K562 (cell line): ENCODE measurements around the gene FLT1. TPM values are rescaled to one million over a fixed set of nuclear protein-coding genes. Genes with fewer than 3 reads are reported as not detected.

Source experiments
- ATAC-seq: fragments of 200-7000 bp; cut with Tn5 transposase; 3 replicates; pipeline ENCODE4 v1.9.1; 2020; ENCODE audit warnings: moderate library complexity
- BruUV-seq: library from RNA; stranded (reverse); fragments of 400-500 nt; replicated peaks from 2 replicates; lab custom pipeline; 2021; lab: Mats Ljungman, UMichigan
- CTCF ChIA-PET: fragments of 300-600 bp; formaldehyde crosslinking; extraction: SDS; loops from one replicate; lab custom pipeline; 2021; ENCODE audit warnings: low intra/inter-chr PET ratio; lab: Yijun Ruan, JAX
- POLR2A ChIA-PET: fragments of 300-600, 350-650 bp; sonication (Branson Sonifier 250); formaldehyde crosslinking; extraction: SDS; loops from one replicate; lab custom pipeline; 2021; ENCODE audit warnings: antibody characterized with exemption, inconsistent platforms; lab: Yijun Ruan, JAX
- DNase-seq, 4 experiments: peaks; one replicate each; pipeline versions ENCODE4 v3.0.0 to v3.0.0-alpha.2; 2011 to 2018; ENCODE audit warnings: low spot score in 3 of 4, mixed read lengths in 3 of 4; ENCODE audit errors: extremely low read depth in 1 of 4
- FAIRE-seq: peaks from 2 replicates; lab custom pipeline; 2011; peaks lifted over from hg19 to GRCh38; lab: Jason Lieb, UNC
- H2AFZ ChIP-seq: 2 replicates; pipeline ENCODE4 v1.6.0; 2011; ENCODE audit warnings: low read depth, low read length, control low read depth, inconsistent platforms
- H3K27ac ChIP-seq: fragments of 200-600 bp; 3 replicates; pipeline ENCODE4 v1.8.0; 2011; ENCODE audit warnings: low read depth, mild to moderate bottlenecking, control low read depth, inconsistent platforms, low read length, moderate library complexity, mixed read lengths; ENCODE audit errors: extremely low read depth
- H3K27me3 ChIP-seq, 2 experiments: fragments of 300-600 bp in 1 of 2; 2 replicates in 1 of 2; 3 replicates in 1 of 2; pipeline versions ENCODE4 v1.6.0 to v1.8.0; 2011; ENCODE audit warnings: inconsistent platforms in 2 of 2, low read length in 2 of 2, mild to moderate bottlenecking in 1 of 2, mixed read lengths in 1 of 2, moderate library complexity in 1 of 2; ENCODE audit not compliant: control insufficient read depth in 2 of 2, insufficient read depth in 2 of 2
- H3K36me3 ChIP-seq: fragments of 300-600 bp; 3 replicates; pipeline ENCODE4 v1.8.0; 2011; ENCODE audit warnings: mild to moderate bottlenecking, low read length, inconsistent platforms; ENCODE audit not compliant: control insufficient read depth, insufficient read depth
- H3K4me1 ChIP-seq, 2 experiments: fragments of 200-600 bp in 1 of 2; replicated peaks in 1 of 2; 2 replicates in 1 of 2; 3 replicates in 1 of 2; pipeline versions ENCODE4 v1.5.1 to v1.8.0; 2011; ENCODE audit warnings: inconsistent platforms in 2 of 2, low read length in 2 of 2, mild to moderate bottlenecking in 1 of 2, mixed read lengths in 1 of 2, moderate library complexity in 1 of 2; ENCODE audit not compliant: control insufficient read depth in 2 of 2, insufficient read depth in 2 of 2
- H3K4me2 ChIP-seq: 2 replicates; pipeline ENCODE4 v1.6.1; 2011; ENCODE audit warnings: low read length, control low read depth, inconsistent platforms, mixed read lengths; ENCODE audit not compliant: insufficient read depth
- H3K4me3 ChIP-seq: fragments of 200-600 bp; sonication (generic), shearing (Covaris generic); 2 replicates; pipeline ENCODE4 v1.5.1; 2016; ENCODE audit warnings: control low read depth, inconsistent platforms
- H3K79me2 ChIP-seq: fragments of 200-600 bp; 3 replicates; pipeline ENCODE4 v1.8.0; 2011; ENCODE audit warnings: low read length, inconsistent platforms; ENCODE audit not compliant: control insufficient read depth, insufficient read depth
- H3K9ac ChIP-seq, 2 experiments: 2 replicates each; pipeline versions ENCODE4 v1.6.0 to v1.6.1; 2011; ENCODE audit warnings: low read depth in 2 of 2, low read length in 2 of 2, control low read depth in 1 of 2, inconsistent platforms in 1 of 2, mild to moderate bottlenecking in 1 of 2, mixed read lengths in 1 of 2; ENCODE audit not compliant: insufficient read depth in 1 of 2
- H3K9me1 ChIP-seq: one replicate; pipeline ENCODE4 v1.6.0; 2011; ENCODE audit warnings: inconsistent platforms, mild to moderate bottlenecking, low read length, moderate library complexity; ENCODE audit not compliant: control insufficient read depth, insufficient read depth
- H3K9me3 ChIP-seq: replicated peaks from 2 replicates; pipeline ENCODE4 v1.5.1; 2011; ENCODE audit warnings: low read depth, low read length, inconsistent platforms; ENCODE audit not compliant: control insufficient read depth, insufficient read depth
- H4K20me1 ChIP-seq: replicated peaks from 2 replicates; pipeline ENCODE4 v1.6.1; 2011; ENCODE audit warnings: low read length, inconsistent platforms, mixed read lengths; ENCODE audit not compliant: control insufficient read depth, insufficient read depth
- CAMTA2 ChIP-seq: fragments of 250-450 bp; sonication (Bioruptor Pico); conservative IDR thresholded peaks from 2 replicates; pipeline ENCODE4 v1.5.1; 2022
- CCNT2 ChIP-seq: IDR thresholded peaks from 2 replicates; pipeline ENCODE4 v1.6.1; 2011; ENCODE audit warnings: borderline replicate concordance, low read depth, mild to moderate bottlenecking, moderate library complexity, mixed read lengths, low read length; ENCODE audit not compliant: insufficient read length; ENCODE audit errors: extremely low read depth
- COPS2 ChIP-seq: fragments of 450-650 bp; conservative IDR thresholded peaks from 2 replicates; pipeline ENCODE4 v1.6.1; 2016; ENCODE audit warnings: mild to moderate bottlenecking, moderate library complexity
- GABPB2 ChIP-seq: fragments of 250-450 bp; sonication (Bioruptor Pico); conservative IDR thresholded peaks from 2 replicates; pipeline ENCODE4 v1.5.1; 2021; ENCODE audit warnings: mild to moderate bottlenecking
- GMEB1 ChIP-seq: fragments of 250-450 bp; sonication (Bioruptor Pico); IDR thresholded peaks from 2 replicates; pipeline ENCODE4 v1.4.0; 2020; ENCODE audit warnings: mild to moderate bottlenecking
- KAT2B ChIP-seq: IDR thresholded peaks from one replicate; pipeline ENCODE4 v1.6.1; 2012; ENCODE audit warnings: low read depth, mild to moderate bottlenecking, control low read depth, inconsistent platforms, low read length, moderate library complexity
- KDM5B ChIP-seq: fragments of 200-600 bp; sonication (generic); IDR thresholded peaks from 2 replicates; pipeline ENCODE4 v1.6.1; 2012; ENCODE audit warnings: low read depth, mild to moderate bottlenecking, moderate library complexity, low read length, control low read depth, inconsistent platforms; ENCODE audit not compliant: insufficient replicate concordance
- KLF13 ChIP-seq: fragments of 450-650 bp; IDR thresholded peaks from 2 replicates; pipeline ENCODE4 v1.6.1; 2016; ENCODE audit warnings: missing genetic modification characterization, low read depth, mild to moderate bottlenecking, missing compliant biosample characterization, moderate library complexity, borderline replicate concordance
- LCOR ChIP-seq: sonication (generic); formaldehyde crosslinking; IDR thresholded peaks from 2 replicates; pipeline ENCODE4 v1.8.0; 2022; ENCODE audit warnings: mild to moderate bottlenecking, missing genetic modification reagents
- TBL1XR1 ChIP-seq, 2 experiments: IDR thresholded peaks; 2 replicates each; pipeline ENCODE4 v1.6.1; 2012; ENCODE audit warnings: improper control_type of control experiment in 2 of 2, low read length in 2 of 2, mild to moderate bottlenecking in 1 of 2
- TCF15 ChIP-seq: fragments of 250-450 bp; sonication (Bioruptor Pico); IDR thresholded peaks from 2 replicates; pipeline ENCODE4 v1.8.0; 2022; ENCODE audit warnings: moderate library complexity, mild to moderate bottlenecking, inconsistent platforms
- TCF3 ChIP-seq: sonication (generic); formaldehyde crosslinking; IDR thresholded peaks from 2 replicates; pipeline ENCODE4 v1.4.0; 2020; ENCODE audit warnings: mild to moderate bottlenecking, missing genetic modification reagents
- TRIM25 ChIP-seq: fragments of 450-650 bp; IDR thresholded peaks from 2 replicates; pipeline ENCODE4 v1.7.0; 2016; ENCODE audit warnings: borderline replicate concordance
- ZNF282 ChIP-seq: sonication (generic); formaldehyde crosslinking; IDR thresholded peaks from 2 replicates; pipeline ENCODE4 v1.8.1; 2023; ENCODE audit warnings: missing genetic modification reagents
- ZNF3 ChIP-seq: fragments of 250-450 bp; sonication (Bioruptor Pico); IDR thresholded peaks from 2 replicates; pipeline ENCODE4 v1.5.0; 2021; ENCODE audit warnings: mild to moderate bottlenecking, moderate library complexity
- ZNF57 ChIP-seq: fragments of 450-650 bp; formaldehyde crosslinking; IDR thresholded peaks from 2 replicates; pipeline ENCODE4 v1.4.0; 2020; ENCODE audit warnings: mild to moderate bottlenecking, moderate library complexity
- ZNF766 ChIP-seq: fragments of 200-800 bp; sonication (Bioruptor generic); conservative IDR thresholded peaks from 2 replicates; pipeline ENCODE4 v1.6.1; 2016; ENCODE audit warnings: missing genetic modification characterization, missing compliant biosample characterization
- WGBS: fragments of 100-300 bp; shearing (Covaris generic); methylation state at CpG from one replicate; pipeline ENCODE4 v1.1.6; 2016; ENCODE audit warnings: low coverage, mixed read lengths; ENCODE audit not compliant: insufficient coverage; ENCODE audit errors: missing lambda C conversion rate; 5-methylcytosine and 5-hydroxymethylcytosine counted together
- in situ Hi-C: fragments of 300-500 bp; cut with MboI; formaldehyde crosslinking; loops from 4 replicates; pipeline ENCODE4 v1.15.0; 2018; ENCODE audit warnings: inconsistent platforms, mixed read lengths
- intact Hi-C: fragments of 100-400 bp; cut with micrococcal nuclease; formaldehyde crosslinking; loops from 2 replicates; pipeline ENCODE4 v1.14.2; 2022
- polyA plus RNA-seq, 8 experiments: library from polyadenylated mRNA; depleted of rRNA in 4 of 8; stranded (reverse) in 5 of 8; unstranded in 3 of 8; fragments of >200 nt; fragmentation: Nextera tagmentation in 2 of 8; fragmentation: Illumina TruSeq in 1 of 8; extraction: Ambion mirVana in 2 of 8; extraction: Trizol in 1 of 8; gene quantifications; 2 replicates each; pipeline versions ENCODE4 v1.2.1 to v1.2.3, GENCODE V29; 2011 to 2014; ENCODE audit warnings: inconsistent platforms in 1 of 8, missing spikeins in 1 of 8
- total RNA-seq, 7 experiments: library from RNA; depleted of rRNA in 6 of 7; stranded (reverse); fragments of >200 nt in 6 of 7; fragmentation: Illumina TruSeq in 2 of 7; extraction: Trizol in 2 of 7; gene quantifications; 2 replicates each; pipeline versions ENCODE4 v1.2.1 to v1.2.3, GENCODE V29; 2011 to 2021; ENCODE audit warnings: low replicate concordance in 1 of 7

Gene FLT1
- total and polyA plus RNA-seq, 9 of the 15 experiments (the other 6 are each of a cell fraction or from before 2014, with no cell fraction given), result 0.01 to 2.0 (median 0.22) TPM

GRCh38 chr13:28459911-28460310, 35.0 kb downstream of the FLT1 start:
- no peak for FAIRE-seq
- no peak overlapping the region for H3K4me2 ChIP-seq
- CTCF ChIA-PET, result no interaction called here
- no peaks in the 10 kb centered on the region for H3K9me3 ChIP-seq
- no peaks in the 10 kb centered on the region for H4K20me1 ChIP-seq
- no peaks in the 10 kb centered on the region for H3K4me1 ChIP-seq
- no peak overlapping the region for H3K4me3 ChIP-seq
- no peak overlapping the region for H2AFZ ChIP-seq
- H3K9ac ChIP-seq, result no peak overlapping the region
- no TSS peak for BruUV-seq
- WGBS, result 14% methylated on average over 4 of the region's 4 CpGs
- no peak for TF ChIP-seq ZNF3 (CRISPR knock-in tag)
- no peak for TF ChIP-seq ZNF57 (CRISPR knock-in tag)
- TF ChIP-seq LCOR (CRISPR knock-in tag), result no peak
- TF ChIP-seq TCF15 (CRISPR knock-in tag), result no peak
- TF ChIP-seq ZNF282, result no peak
- no peak for TF ChIP-seq GMEB1
- TF ChIP-seq GABPB2 (CRISPR knock-in tag), result no peak
- TF ChIP-seq TRIM25, result no peak
- TF ChIP-seq TBL1XR1 (IDR thresholded peaks at IDR 0.05; ENCODE audit: low read length in 2 of 2), result no peak
- TF ChIP-seq CAMTA2 (CRISPR knock-in tag), result no peak
- TF ChIP-seq KLF13, result no peak
- no peak for TF ChIP-seq KDM5B
- TF ChIP-seq COPS2, result no peak
- TF ChIP-seq KAT2B, result no peak
- TF ChIP-seq CCNT2, result no peak
- TF ChIP-seq TCF3, result no peak
- TF ChIP-seq ZNF766 (CRISPR knock-in tag), result no peak
- TF ChIP-seq, all 486 proteins: peak for 0
- POLR2A ChIA-PET, result no interaction called here
- Histone ChIP-seq H3K27me3 (no peaks in the 10 kb centered on the region; a peak in 1 of 5 replicates), H3K27ac (no peak overlapping the region), H3K9me1 (no peaks in the 10 kb centered on the region), H3K36me3 (no peaks in the 10 kb centered on the region), H3K79me2 (no peaks in the 10 kb centered on the region)
- in situ Hi-C loops, result no loop called here
- intact Hi-C loops, result loop anchor here (5.0 kb wide), 1 partner anchor 53 kb away; no protein-coding TSS in a partner anchor
- ATAC-seq (no peak), DNase-seq (no peak)
